ENCODE measurements around the gene TMEM30B. TPM values are rescaled to one million over a fixed set of nuclear protein-coding genes. Genes with fewer than 3 reads are reported as not detected.

Gene TMEM30B
- total and polyA plus RNA-seq, 4 experiments from 2014 or later: 2.9 to 5.4 (median 4.1) TPM

Other genes with a start within 250 kb of the TMEM30B start
- gene PRKCH, start 40.2 kb upstream of the TMEM30B start, total RNA-seq: 100 to 1,000 TPM; 247 to 284 TPM
- gene PRKCH, start 40.2 kb upstream of the TMEM30B start, polyA plus RNA-seq: 100 to 1,000 TPM; 246 to 251 TPM